ENCODE measurements around the gene QKI. TPM values are rescaled to one million over a fixed set of nuclear protein-coding genes. Genes with fewer than 3 reads are reported as not detected.
"Not testable (repeated sequence)": the region's sequence is repeated elsewhere in the genome, so short reads cannot be mapped to it uniquely, and the experiment has no call there.

QKI gene
- total RNA-seq, 1 experiment from 2014 or later = 122 TPM

GRCh38 chr6:163476946-163477345 is 62.4 kb downstream of the QKI start:
- not testable (repeated sequence) for DNase-seq (ENCODE audit: low read depth)

GRCh38 chr6:163483107-163483506 is 68.6 kb downstream of the QKI start:
- no peak for DNase-seq (ENCODE audit: low read depth)

- DNase-seq (ENCODE audit: low read depth) = no peak
Measured at GRCh38 chr6:163485388-163485851, 70.9 kb downstream of the QKI start.

GRCh38 chr6:163486821-163487220 is 72.3 kb downstream of the QKI start:
- no peak for DNase-seq (ENCODE audit: low read depth)

GRCh38 chr6:163487606-163488005 is 73.1 kb downstream of the QKI start:
- no peak for DNase-seq (ENCODE audit: low read depth)

- DNase-seq (ENCODE audit: low read depth) = peak; percentile 57
Measured at GRCh38 chr6:163489584-163489983, 75.1 kb downstream of the QKI start.

- DNase-seq (ENCODE audit: low read depth) = peak; percentile 65
Measured at GRCh38 chr6:163490826-163491577, 76.5 kb downstream of the QKI start.

GRCh38 chr6:163491737-163492300 is 77.3 kb downstream of the QKI start:
- DNase-seq (ENCODE audit: low read depth) = no peak

- peak; percentile 41 for DNase-seq (ENCODE audit: low read depth)
Measured at GRCh38 chr6:163494279-163494727, 79.8 kb downstream of the QKI start.

- no peak for DNase-seq (ENCODE audit: low read depth)
Measured at GRCh38 chr6:163496205-163496604, 81.7 kb downstream of the QKI start.

- no peak for DNase-seq (ENCODE audit: low read depth)
Measured at GRCh38 chr6:163500105-163500504, 85.6 kb downstream of the QKI start.

GRCh38 chr6:163501026-163501425 is 86.5 kb downstream of the QKI start:
- no peak for DNase-seq (ENCODE audit: low read depth)

GRCh38 chr6:163501439-163501838 is 86.9 kb downstream of the QKI start:
- no peak for DNase-seq (ENCODE audit: low read depth)

- DNase-seq (ENCODE audit: low read depth) = no peak
Measured at GRCh38 chr6:163504984-163505640, 90.6 kb downstream of the QKI start.

- no peak for DNase-seq (ENCODE audit: low read depth)
Measured at GRCh38 chr6:163507965-163508364, 93.4 kb downstream of the QKI start.

GRCh38 chr6:163513003-163513402 is 98.5 kb downstream of the QKI start:
- no peak for DNase-seq (ENCODE audit: low read depth)

GRCh38 chr6:163513570-163514166 is 99.2 kb downstream of the QKI start:
- DNase-seq (ENCODE audit: low read depth) = no peak

GRCh38 chr6:163516908-163517307 is 102.4 kb downstream of the QKI start:
- no peak for DNase-seq (ENCODE audit: low read depth)

- DNase-seq (ENCODE audit: low read depth) = no peak
Measured at GRCh38 chr6:163520956-163521355, 106.4 kb downstream of the QKI start.

- DNase-seq (ENCODE audit: low read depth) = no peak
Measured at GRCh38 chr6:163522033-163522432, 107.5 kb downstream of the QKI start.

GRCh38 chr6:163525926-163526325 is 111.4 kb downstream of the QKI start:
- peak; percentile 25 for DNase-seq (ENCODE audit: low read depth)

- no peak for DNase-seq (ENCODE audit: low read depth)
Measured at GRCh38 chr6:163526346-163526745, 111.8 kb downstream of the QKI start.
